CD4-positive, alpha-beta T cell (primary cell): ENCODE measurements around the gene SPATA2L. TPM values are rescaled to one million over a fixed set of nuclear protein-coding genes. Genes with fewer than 3 reads are reported as not detected.

Experiments
- ATAC-seq: fragments of 200-7000 bp; cut with Tn5 transposase; one replicate; pipeline ENCODE4 v1.10.0; 2022; ENCODE audit warnings: mild to moderate bottlenecking; ENCODE audit not compliant: poor library complexity
- CTCF ChIA-PET: fragments of 350-600 bp; sonication (Branson Sonifier 250); formaldehyde crosslinking; loops from one replicate; lab custom pipeline; 2021; ENCODE audit warnings: antibody characterized with exemption, inconsistent platforms; lab: Charles Lee
- POLR2A ChIA-PET: fragments of 350-600 bp; sonication (Branson Sonifier 250); formaldehyde crosslinking; loops from one replicate; lab custom pipeline; 2021; ENCODE audit warnings: antibody characterized with exemption, inconsistent platforms; lab: Charles Lee
- DNase-seq, 14 experiments: peaks; one replicate each; pipeline ENCODE4 v3.0.0-alpha.2; 2013 to 2020; ENCODE audit warnings: mixed read lengths in 2 of 14
- H3K27ac ChIP-seq, 2 donors: one replicate each; pipeline versions ENCODE4 v1.5.1 to v1.7.0; 2013; ENCODE audit warnings: low read length in 2 of 2, low read depth in 1 of 2, mild to moderate bottlenecking in 1 of 2
- H3K27me3 ChIP-seq, 2 experiments: 1 replicate in 1 of 2; 2 replicates in 1 of 2; pipeline versions ENCODE4 v1.6.1 to v1.7.0; 2013; ENCODE audit warnings: low read length in 2 of 2, control low read depth in 1 of 2, mild to moderate bottlenecking in 1 of 2, moderate library complexity in 1 of 2; ENCODE audit not compliant: insufficient read depth in 2 of 2, control insufficient read depth in 1 of 2
- H3K36me3 ChIP-seq: one replicate; pipeline ENCODE4 v1.6.1; 2013; ENCODE audit warnings: low read length, control low read depth; ENCODE audit not compliant: insufficient read depth
- H3K4me1 ChIP-seq: one replicate; pipeline ENCODE4 v1.6.1; 2013; ENCODE audit warnings: low read length, control low read depth; ENCODE audit not compliant: insufficient read depth
- H3K4me3 ChIP-seq: one replicate; pipeline ENCODE4 v1.5.1; 2013; ENCODE audit warnings: mild to moderate bottlenecking, low read length, moderate library complexity
- H3K9me3 ChIP-seq, 2 experiments: 1 replicate in 1 of 2; 2 replicates in 1 of 2; pipeline versions ENCODE4 v1.6.1 to v1.7.0; 2013; ENCODE audit warnings: low read length in 2 of 2, mild to moderate bottlenecking in 2 of 2, control low read depth in 1 of 2, moderate library complexity in 1 of 2; ENCODE audit not compliant: control insufficient read depth in 1 of 2, insufficient read depth in 1 of 2
- H3K27ac Mint-ChIP-seq: one replicate; pipeline ENCODE4 v1.8.0; 2020; ENCODE audit warnings: mixed read lengths
- H3K27me3 Mint-ChIP-seq: one replicate; pipeline ENCODE4 v1.8.0; 2021; ENCODE audit warnings: mixed read lengths
- H3K36me3 Mint-ChIP-seq: one replicate; pipeline ENCODE4 v1.8.0; 2021; ENCODE audit warnings: low read depth, mixed read lengths
- H3K4me1 Mint-ChIP-seq: one replicate; pipeline ENCODE4 v1.8.0; 2021; ENCODE audit warnings: low read depth, mixed read lengths
- H3K4me3 Mint-ChIP-seq: one replicate; pipeline ENCODE4 v1.8.0; 2020; ENCODE audit warnings: mild to moderate bottlenecking, mixed read lengths
- H3K9me3 Mint-ChIP-seq: one replicate; pipeline ENCODE4 v1.8.0; 2020; ENCODE audit warnings: mixed read lengths
- CTCF ChIP-seq: fragments of 200-600 bp; IDR thresholded peaks from one replicate; pipeline ENCODE4 v1.8.0; 2022; ENCODE audit warnings: antibody characterized with exemption, mild to moderate bottlenecking
- intact Hi-C, 2 experiments: fragments of 100-400 bp; cut with DNase I in 1 of 2; cut with micrococcal nuclease in 1 of 2; formaldehyde crosslinking; loops; one replicate each; pipeline versions ENCODE4 v1.15.1 to v1.9.0; 2023 to 2025; cut with DNase I, micrococcal nuclease
- total RNA-seq, 174 experiments: library from RNA in 2 of 174; stranded (reverse) in 2 of 174; gene quantifications; one replicate each; pipeline ENCODE4 v1.2.3 and lab custom pipeline; 2021 to 2026

The SPATA2L gene
- total RNA-seq, 2 experiments from 2014 or later: 26.1 to 28.3 TPM

GRCh38 chr16:89693931-89694783 lies 7.3 kb downstream of the SPATA2L start:
- ChIA-PET CTCF (interaction anchor here (0.5 kb wide), 1 partner anchor 49 kb away, joined by 4 read pairs; no protein-coding TSS in a partner anchor), POLR2A (interaction anchor here (1.0 kb wide), 1 partner anchor 43 kb away, joined by 4 read pairs; no protein-coding TSS in a partner anchor)
- Histone ChIP-seq H3K9me3 (no peaks in the 10 kb centered on the region), H3K4me3 (no peak overlapping the region), H3K36me3 (peaks cover 38% of the 10 kb centered on the region), H3K27me3 (no peaks in the 10 kb centered on the region), H3K4me1 (peaks cover 19% of the 10 kb centered on the region), H3K27ac (no peak overlapping the region)
- DNase-seq: peak in 1 of 14 experiments; percentile 33
- ATAC-seq: no peak
- Mint-ChIP-seq H3K4me3 (no peak overlapping the region), H3K36me3 (peaks cover 50% of the 10 kb centered on the region), H3K9me3 (no peaks in the 10 kb centered on the region), H3K27ac (no peak overlapping the region), H3K4me1 (peaks cover 3% of the 10 kb centered on the region), H3K27me3 (no peaks in the 10 kb centered on the region)
- intact Hi-C loops: no loop called here
- TF ChIP-seq CTCF: no peak

GRCh38 chr16:89693289-89693731 lies 8.2 kb downstream of the SPATA2L start:
- H3K27me3 Mint-ChIP-seq: no peaks in the 10 kb centered on the region
- CTCF ChIA-PET: no interaction called here
- intact Hi-C loops: no loop called here

GRCh38 chr16:89691986-89692569 lies 9.4 kb downstream of the SPATA2L start:
- no peaks in the 10 kb centered on the region for H3K9me3 Mint-ChIP-seq
- POLR2A ChIA-PET: no interaction called here
- H3K4me3 Mint-ChIP-seq: no peak overlapping the region
- intact Hi-C loops: no loop called here
- H3K4me1 ChIP-seq: peaks cover 25% of the 10 kb centered on the region
- H3K27ac Mint-ChIP-seq: no peak overlapping the region
- H3K27me3 Mint-ChIP-seq: no peaks in the 10 kb centered on the region
- peaks cover 46% of the 10 kb centered on the region for H3K36me3 Mint-ChIP-seq
- H3K36me3 ChIP-seq: peaks cover 36% of the 10 kb centered on the region
- no peak overlapping the region for H3K4me3 ChIP-seq
- H3K4me1 Mint-ChIP-seq: peaks cover 9% of the 10 kb centered on the region
- H3K27me3 ChIP-seq: no peaks in the 10 kb centered on the region
- no peak for TF ChIP-seq CTCF
- DNase-seq: peak in 1 of 14 experiments; percentile 24
- no peak overlapping the region for H3K27ac ChIP-seq
- H3K9me3 ChIP-seq: no peaks in the 10 kb centered on the region
- ATAC-seq: no peak
- CTCF ChIA-PET: no interaction called here

More at GRCh38 chr16:89693289-89693731, 8.2 kb downstream of the SPATA2L start:
- H3K4me1 ChIP-seq: peaks cover 19% of the 10 kb centered on the region
- Mint-ChIP-seq H3K27ac (no peak overlapping the region), H3K36me3 (peaks cover 46% of the 10 kb centered on the region), H3K4me1 (peaks cover 3% of the 10 kb centered on the region), H3K9me3 (no peaks in the 10 kb centered on the region), H3K4me3 (no peak overlapping the region)
- POLR2A ChIA-PET: interaction anchor here (0.6 kb wide), 1 partner anchor 134 kb away, joined by 6 read pairs; no protein-coding TSS in a partner anchor
- no peaks in the 10 kb centered on the region for H3K27me3 ChIP-seq
- ATAC-seq: no peak
- peaks cover 38% of the 10 kb centered on the region for H3K36me3 ChIP-seq
- no peak overlapping the region for H3K27ac ChIP-seq
- H3K9me3 ChIP-seq: no peaks in the 10 kb centered on the region
- TF ChIP-seq CTCF: no peak
- H3K4me3 ChIP-seq: no peak overlapping the region
- peak in 1 of 14 experiments; percentile 24 for DNase-seq
